Mononuclear cell (primary cell): Measurements from ENCODE around the gene SMIM32. TPM values are rescaled to one million over a fixed set of nuclear protein-coding genes. Genes with fewer than 3 reads are reported as not detected.

Experiments
- H3K27me3 ChIP-seq: 2 replicates; pipeline ENCODE4 v1.6.0; 2011; ENCODE audit warnings: low read length, control low read depth; ENCODE audit not compliant: insufficient read depth
- H3K4me1 ChIP-seq: 2 replicates; pipeline ENCODE4 v1.5.1; 2011; ENCODE audit warnings: mild to moderate bottlenecking, low read length, control low read depth; ENCODE audit not compliant: insufficient read depth
- H3K4me3 ChIP-seq: 2 replicates; pipeline ENCODE4 v1.5.1; 2011; ENCODE audit warnings: mild to moderate bottlenecking, low read length, moderate library complexity
- H3K9me3 ChIP-seq: 2 replicates; pipeline ENCODE4 v1.5.1; 2011; ENCODE audit warnings: low read depth, mild to moderate bottlenecking, control low read depth, low read length
- total RNA-seq: library from RNA; depleted of rRNA; stranded (reverse); fragments of >200 nt; gene quantifications from one replicate; pipeline ENCODE4 v1.2.3, GENCODE V29; 2012

SMIM32 gene
- total RNA-seq, 1 donor, result not detected

GRCh38 chr5:136200130-136200529, 7.2 kb upstream of the SMIM32 start:
- no peaks in the 10 kb centered on the region for H3K4me1 ChIP-seq
- no peaks in the 10 kb centered on the region for H3K27me3 ChIP-seq
- no peaks in the 10 kb centered on the region for H3K9me3 ChIP-seq
- no peak overlapping the region for H3K4me3 ChIP-seq

- H3K4me3 ChIP-seq, result no peak overlapping the region
- peaks cover 2% of the 10 kb centered on the region for H3K27me3 ChIP-seq
- no peaks in the 10 kb centered on the region for H3K9me3 ChIP-seq
- H3K4me1 ChIP-seq, result no peaks in the 10 kb centered on the region
Observed at GRCh38 chr5:136199408-136199807, 6.4 kb upstream of the SMIM32 start.

- H3K9me3 ChIP-seq, result no peaks in the 10 kb centered on the region
- no peak overlapping the region for H3K4me3 ChIP-seq
- no peaks in the 10 kb centered on the region for H3K4me1 ChIP-seq
- peaks cover 11% of the 10 kb centered on the region for H3K27me3 ChIP-seq
Observed at GRCh38 chr5:136198453-136198852, 5.5 kb upstream of the SMIM32 start.

- no peaks in the 10 kb centered on the region for H3K9me3 ChIP-seq
- no peak overlapping the region for H3K4me3 ChIP-seq
- peaks cover 18% of the 10 kb centered on the region for H3K27me3 ChIP-seq
- no peaks in the 10 kb centered on the region for H3K4me1 ChIP-seq
Observed at GRCh38 chr5:136197462-136198142, 4.6 kb upstream of the SMIM32 start.

- Histone ChIP-seq H3K27me3 (peaks cover 28% of the 10 kb centered on the region), H3K9me3 (no peaks in the 10 kb centered on the region), H3K4me3 (no peak overlapping the region), H3K4me1 (no peaks in the 10 kb centered on the region)
Observed at GRCh38 chr5:136195971-136196820, 3.2 kb upstream of the SMIM32 start.

- H3K4me1 ChIP-seq, result no peaks in the 10 kb centered on the region
- peaks cover 38% of the 10 kb centered on the region for H3K27me3 ChIP-seq
- H3K4me3 ChIP-seq, result no peak overlapping the region
- no peaks in the 10 kb centered on the region for H3K9me3 ChIP-seq
Observed at GRCh38 chr5:136194576-136194975, 1.6 kb upstream of the SMIM32 start.

- no peaks in the 10 kb centered on the region for H3K4me1 ChIP-seq
- H3K9me3 ChIP-seq, result no peaks in the 10 kb centered on the region
- no peak overlapping the region for H3K4me3 ChIP-seq
- peaks cover 41% of the 10 kb centered on the region for H3K27me3 ChIP-seq
Observed at GRCh38 chr5:136193322-136193935, 467 bp upstream of the SMIM32 start.

- Histone ChIP-seq H3K9me3 (no peaks in the 10 kb centered on the region), H3K27me3 (peaks cover 41% of the 10 kb centered on the region), H3K4me3 (no peak overlapping the region), H3K4me1 (no peaks in the 10 kb centered on the region)
Observed at GRCh38 chr5:136192015-136192525, 892 bp downstream of the SMIM32 start.

GRCh38 chr5:136191304-136192014, 1.5 kb downstream of the SMIM32 start:
- Histone ChIP-seq H3K27me3 (peaks cover 41% of the 10 kb centered on the region), H3K4me3 (no peak overlapping the region), H3K9me3 (no peaks in the 10 kb centered on the region), H3K4me1 (no peaks in the 10 kb centered on the region)

- Histone ChIP-seq H3K27me3 (peaks cover 41% of the 10 kb centered on the region), H3K9me3 (no peaks in the 10 kb centered on the region), H3K4me1 (no peaks in the 10 kb centered on the region), H3K4me3 (no peak overlapping the region)
Observed at GRCh38 chr5:136190904-136191303, 2.1 kb downstream of the SMIM32 start.

- Histone ChIP-seq H3K4me3 (no peak overlapping the region), H3K27me3 (peaks cover 41% of the 10 kb centered on the region), H3K9me3 (no peaks in the 10 kb centered on the region), H3K4me1 (no peaks in the 10 kb centered on the region)
Observed at GRCh38 chr5:136190091-136190720, 2.8 kb downstream of the SMIM32 start.

- no peaks in the 10 kb centered on the region for H3K9me3 ChIP-seq
- no peaks in the 10 kb centered on the region for H3K4me1 ChIP-seq
- H3K27me3 ChIP-seq, result peaks cover 33% of the 10 kb centered on the region
- H3K4me3 ChIP-seq, result no peak overlapping the region
Observed at GRCh38 chr5:136188859-136189258, 4.1 kb downstream of the SMIM32 start.

- H3K9me3 ChIP-seq, result no peaks in the 10 kb centered on the region
- H3K27me3 ChIP-seq, result peaks cover 18% of the 10 kb centered on the region
- H3K4me1 ChIP-seq, result no peaks in the 10 kb centered on the region
Observed at GRCh38 chr5:136186796-136187195, 6.2 kb downstream of the SMIM32 start.

GRCh38 chr5:136185974-136186665, 6.8 kb downstream of the SMIM32 start:
- Histone ChIP-seq H3K9me3 (no peaks in the 10 kb centered on the region), H3K4me3 (no peak overlapping the region), H3K4me1 (no peaks in the 10 kb centered on the region), H3K27me3 (peaks cover 12% of the 10 kb centered on the region)

More at GRCh38 chr5:136186796-136187195, 6.2 kb downstream of the SMIM32 start:
- H3K4me3 ChIP-seq, result no peak overlapping the region
